ENCODE results near the gene CCDC85B.

DNA sequence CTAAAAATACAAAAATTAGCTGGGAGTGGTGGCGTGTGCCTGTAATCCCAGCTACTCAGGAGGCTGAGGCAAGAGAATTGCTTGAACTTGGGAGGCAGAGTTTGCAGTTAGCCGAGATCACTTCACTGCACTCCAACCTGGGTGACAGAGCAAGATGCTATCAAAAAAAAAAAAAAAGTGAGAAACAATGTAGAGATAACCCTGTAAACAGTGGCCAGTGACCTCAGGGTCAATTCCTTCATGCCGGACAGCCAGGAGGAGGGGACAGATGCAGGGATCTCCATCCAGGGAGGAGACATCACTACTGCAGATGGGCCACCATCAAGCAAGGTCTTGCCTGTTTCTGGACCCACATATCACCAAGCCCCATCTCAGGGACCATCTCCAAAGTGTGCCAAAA lies 42.7 kb upstream of the CCDC85B start:
- TF ChIP-seq, protein P1, sequence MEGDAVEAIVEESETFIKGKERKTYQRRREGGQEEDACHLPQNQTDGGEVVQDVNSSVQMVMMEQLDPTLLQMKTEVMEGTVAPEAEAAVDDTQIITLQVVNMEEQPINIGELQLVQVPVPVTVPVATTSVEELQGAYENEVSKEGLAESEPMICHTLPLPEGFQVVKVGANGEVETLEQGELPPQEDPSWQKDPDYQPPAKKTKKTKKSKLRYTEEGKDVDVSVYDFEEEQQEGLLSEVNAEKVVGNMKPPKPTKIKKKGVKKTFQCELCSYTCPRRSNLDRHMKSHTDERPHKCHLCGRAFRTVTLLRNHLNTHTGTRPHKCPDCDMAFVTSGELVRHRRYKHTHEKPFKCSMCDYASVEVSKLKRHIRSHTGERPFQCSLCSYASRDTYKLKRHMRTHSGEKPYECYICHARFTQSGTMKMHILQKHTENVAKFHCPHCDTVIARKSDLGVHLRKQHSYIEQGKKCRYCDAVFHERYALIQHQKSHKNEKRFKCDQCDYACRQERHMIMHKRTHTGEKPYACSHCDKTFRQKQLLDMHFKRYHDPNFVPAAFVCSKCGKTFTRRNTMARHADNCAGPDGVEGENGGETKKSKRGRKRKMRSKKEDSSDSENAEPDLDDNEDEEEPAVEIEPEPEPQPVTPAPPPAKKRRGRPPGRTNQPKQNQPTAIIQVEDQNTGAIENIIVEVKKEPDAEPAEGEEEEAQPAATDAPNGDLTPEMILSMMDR (IDR thresholded peaks at IDR 0.05): no peak
- no peak for TF ChIP-seq POLR2A (IDR thresholded peaks at IDR 0.05)
